Thoracic aorta (tissue), 2 donors: ENCODE data around the gene ACTN1. TPM values are rescaled to one million over a fixed set of nuclear protein-coding genes. Genes with fewer than 3 reads are reported as not detected.
A peak's percentile ranks its signal among the peaks of the same experiment; 100 is the strongest.

Experiments
- ATAC-seq: fragments of 150-250 bp; one replicate; pipeline ENCODE4 v1.8.0; 2017; ENCODE audit warnings: low read depth; ENCODE audit not compliant: insufficient number of reproducible peaks, low FRiP score
- DNase-seq: peaks from one replicate; pipeline ENCODE4 v3.0.0-alpha.2; 2020; ENCODE audit warnings: low spot score
- H3K27ac ChIP-seq, 2 donors: fragments of 200-600 bp; sonication (generic); 1 replicate in 1 of 2; 2 replicates in 1 of 2; pipeline ENCODE4 v1.5.1; 2016; ENCODE audit warnings: mild to moderate bottlenecking in 2 of 2, moderate library complexity in 2 of 2
- H3K27me3 ChIP-seq: fragments of 200-600 bp; sonication (generic); replicated peaks from 2 replicates; pipeline ENCODE4 v1.6.0; 2016; ENCODE audit warnings: mild to moderate bottlenecking; ENCODE audit not compliant: insufficient read depth
- H3K36me3 ChIP-seq: fragments of 200-600 bp; sonication (generic); one replicate; pipeline ENCODE4 v1.5.1; 2016
- H3K4me1 ChIP-seq, 2 donors: fragments of 200-600 bp; sonication (generic); 1 replicate in 1 of 2; 2 replicates in 1 of 2; pipeline versions ENCODE4 v1.5.1 to v1.6.0; 2016; ENCODE audit warnings: low read depth in 2 of 2, mild to moderate bottlenecking in 1 of 2; ENCODE audit not compliant: control insufficient read depth in 1 of 2
- H3K4me3 ChIP-seq: fragments of 200-600 bp; sonication (generic); 2 replicates; pipeline ENCODE4 v1.5.1; 2016; ENCODE audit warnings: mild to moderate bottlenecking
- H3K9me3 ChIP-seq: fragments of 200-600 bp; sonication (generic); 2 replicates; pipeline ENCODE4 v1.5.1; 2016
- total RNA-seq, 2 donors: library from RNA; depleted of rRNA; stranded (reverse); fragments of >200 nt; gene quantifications; one replicate each; pipeline versions ENCODE4 v1.1.0 to v1.2.3, GENCODE V29; 2016
- TF ChIP-seq, protein P1 (sequence below): fragments of 200-600 bp; sonication (generic); IDR thresholded peaks from one replicate; pipeline ENCODE4 v1.5.1; 2019; ENCODE audit warnings: antibody characterized with exemption

Gene ACTN1
- total RNA-seq, 2 donors from 2014 or later, result 1,201 to 1,291 TPM

DNA sequence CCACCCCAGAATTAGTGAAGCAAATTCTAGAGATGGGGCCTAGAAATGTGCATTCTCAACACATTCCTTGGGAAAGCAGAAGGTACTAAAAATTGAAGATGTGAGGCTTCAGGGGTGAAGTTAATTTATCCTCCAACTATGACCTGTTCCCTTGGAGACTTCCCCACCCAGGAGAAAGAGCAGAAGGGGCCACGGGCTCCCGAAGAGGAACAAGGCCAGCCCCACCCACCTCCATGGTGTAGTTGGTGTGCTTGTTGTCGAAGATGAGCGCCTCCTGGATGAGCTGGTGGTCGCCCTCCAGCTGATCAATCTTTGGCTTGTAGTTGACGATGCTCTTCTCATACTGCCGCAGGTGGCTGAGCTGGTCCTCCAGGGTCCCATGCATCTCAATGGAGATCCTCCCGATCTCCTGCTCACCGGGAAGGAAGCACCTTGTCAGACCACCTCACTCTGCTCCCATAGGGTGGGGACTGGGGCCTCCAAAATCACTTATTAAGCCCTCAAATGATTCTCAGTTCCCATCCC, 98.5 kb downstream of the ACTN1 start:
- DNase-seq (no peak), ATAC-seq (no peak)
- peaks cover 0 to 18% of the 10 kb centered on the region in 2 donors for H3K4me1 ChIP-seq
- H3K27me3 ChIP-seq, result no peaks in the 10 kb centered on the region
- no peaks in the 10 kb centered on the region for H3K9me3 ChIP-seq
- TF ChIP-seq, protein P1, sequence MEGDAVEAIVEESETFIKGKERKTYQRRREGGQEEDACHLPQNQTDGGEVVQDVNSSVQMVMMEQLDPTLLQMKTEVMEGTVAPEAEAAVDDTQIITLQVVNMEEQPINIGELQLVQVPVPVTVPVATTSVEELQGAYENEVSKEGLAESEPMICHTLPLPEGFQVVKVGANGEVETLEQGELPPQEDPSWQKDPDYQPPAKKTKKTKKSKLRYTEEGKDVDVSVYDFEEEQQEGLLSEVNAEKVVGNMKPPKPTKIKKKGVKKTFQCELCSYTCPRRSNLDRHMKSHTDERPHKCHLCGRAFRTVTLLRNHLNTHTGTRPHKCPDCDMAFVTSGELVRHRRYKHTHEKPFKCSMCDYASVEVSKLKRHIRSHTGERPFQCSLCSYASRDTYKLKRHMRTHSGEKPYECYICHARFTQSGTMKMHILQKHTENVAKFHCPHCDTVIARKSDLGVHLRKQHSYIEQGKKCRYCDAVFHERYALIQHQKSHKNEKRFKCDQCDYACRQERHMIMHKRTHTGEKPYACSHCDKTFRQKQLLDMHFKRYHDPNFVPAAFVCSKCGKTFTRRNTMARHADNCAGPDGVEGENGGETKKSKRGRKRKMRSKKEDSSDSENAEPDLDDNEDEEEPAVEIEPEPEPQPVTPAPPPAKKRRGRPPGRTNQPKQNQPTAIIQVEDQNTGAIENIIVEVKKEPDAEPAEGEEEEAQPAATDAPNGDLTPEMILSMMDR, result no peak
- no peak overlapping the region for H3K4me3 ChIP-seq
- peaks cover 97% of the 10 kb centered on the region for H3K36me3 ChIP-seq
- peak overlapping the region in 1 of 2 donors; percentile 39 for H3K27ac ChIP-seq

DNA sequence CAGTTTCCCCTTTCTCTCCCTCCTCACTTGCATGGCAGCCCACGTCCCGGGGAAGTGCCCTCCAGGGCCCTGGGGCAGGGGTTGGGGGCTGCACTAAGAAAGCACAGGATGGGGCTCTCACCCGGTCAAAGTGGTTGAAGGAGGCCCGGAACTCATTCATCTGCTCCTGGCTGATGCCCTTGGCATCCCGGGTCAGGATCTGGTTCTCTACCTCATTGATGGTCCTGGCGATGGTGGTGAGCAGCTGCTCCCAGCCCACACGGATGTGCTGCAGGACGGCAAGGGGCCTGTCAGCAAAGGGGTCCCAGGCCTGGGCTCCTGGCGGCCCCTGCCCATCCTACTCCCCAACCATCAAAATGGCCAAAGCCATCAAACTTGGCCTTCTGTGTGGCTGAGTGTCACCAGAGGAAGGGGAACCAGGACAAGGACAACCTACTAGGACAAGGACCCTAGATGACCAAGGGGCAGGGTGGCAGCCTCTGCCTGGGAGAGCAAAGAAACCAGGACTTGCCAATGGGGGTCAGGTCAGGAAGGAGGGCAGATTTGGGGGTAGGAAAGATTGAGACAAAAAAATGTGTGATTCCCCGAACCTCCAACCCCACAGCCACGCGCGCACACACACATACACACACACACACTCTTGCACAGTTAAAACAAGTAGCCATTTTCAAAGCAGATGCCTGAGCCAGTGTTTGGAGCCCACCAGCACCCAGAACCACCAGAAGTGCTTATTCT, 99.1 kb downstream of the ACTN1 start:
- no peaks in the 10 kb centered on the region for H3K9me3 ChIP-seq
- ATAC-seq (no peak), DNase-seq (no peak)
- H3K36me3 ChIP-seq, result peaks cover 97% of the 10 kb centered on the region
- peaks cover 0 to 12% of the 10 kb centered on the region in 2 donors for H3K4me1 ChIP-seq
- H3K4me3 ChIP-seq, result no peak overlapping the region
- TF ChIP-seq, protein P1, result no peak
- peak overlapping the region in 1 of 2 donors; percentile 39 for H3K27ac ChIP-seq
- H3K27me3 ChIP-seq, result no peaks in the 10 kb centered on the region

DNA sequence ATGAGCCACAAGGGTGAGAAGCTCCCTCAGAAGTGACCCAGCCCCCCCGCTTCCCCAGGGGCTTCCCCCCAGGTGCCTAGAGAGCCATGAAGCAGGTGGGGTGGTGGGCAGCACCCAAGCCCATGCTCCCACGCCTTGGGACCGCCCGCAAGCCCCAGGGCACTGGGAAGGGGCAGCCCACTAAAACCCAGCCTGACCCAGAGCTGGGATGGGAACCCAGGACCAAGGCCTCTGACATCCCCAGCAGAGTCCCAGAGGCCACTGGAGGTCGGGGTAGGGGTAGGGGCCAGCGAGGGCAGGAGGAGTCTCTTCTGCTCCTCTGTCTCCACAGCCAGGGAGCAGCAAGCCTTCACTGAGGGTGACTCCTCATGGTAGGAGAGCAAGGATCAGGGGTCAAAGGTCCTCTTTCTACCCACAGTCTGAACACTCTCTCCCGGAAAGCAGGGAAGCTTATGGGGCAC, 99.8 kb downstream of the ACTN1 start:
- no peak overlapping the region for H3K4me3 ChIP-seq
- DNase-seq (no peak), ATAC-seq (no peak)
- H3K9me3 ChIP-seq, result no peaks in the 10 kb centered on the region
- H3K4me1 ChIP-seq, result peaks cover 0 to 5% of the 10 kb centered on the region in 2 donors
- TF ChIP-seq, protein P1, result no peak
- no peaks in the 10 kb centered on the region for H3K27me3 ChIP-seq
- H3K27ac ChIP-seq, result peak overlapping the region in 1 of 2 donors; percentile 39
- peaks cover 95% of the 10 kb centered on the region for H3K36me3 ChIP-seq

DNA sequence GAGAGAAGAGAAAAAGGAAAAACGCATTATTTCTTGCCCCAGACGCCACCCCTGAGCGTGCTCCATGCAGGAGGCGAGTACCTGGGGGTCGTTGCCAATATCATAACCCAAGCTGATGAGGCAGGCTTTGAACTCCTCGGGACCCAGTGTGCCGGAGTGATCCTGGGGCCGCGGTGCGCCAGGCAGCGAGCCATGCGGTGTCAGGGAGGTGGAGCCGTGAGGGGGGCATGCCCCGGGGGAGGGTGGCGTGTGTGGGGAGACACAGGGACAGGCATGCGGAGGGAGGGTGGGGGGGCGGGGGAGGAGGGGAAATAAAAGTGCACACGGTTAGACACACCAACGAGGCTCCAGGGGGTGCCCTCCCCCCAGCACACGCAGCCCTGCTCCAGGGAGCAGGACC, 100.2 kb downstream of the ACTN1 start:
- DNase-seq (no peak), ATAC-seq (no peak)
- H3K4me3 ChIP-seq, result no peak overlapping the region
- no peaks in the 10 kb centered on the region for H3K9me3 ChIP-seq
- H3K27ac ChIP-seq, result no peak overlapping the region
- TF ChIP-seq, protein P1, result no peak
- no peaks in the 10 kb centered on the region for H3K27me3 ChIP-seq
- peaks cover 95% of the 10 kb centered on the region for H3K36me3 ChIP-seq
- H3K4me1 ChIP-seq, result peaks cover 0 to under 1% of the 10 kb centered on the region in 2 donors

DNA sequence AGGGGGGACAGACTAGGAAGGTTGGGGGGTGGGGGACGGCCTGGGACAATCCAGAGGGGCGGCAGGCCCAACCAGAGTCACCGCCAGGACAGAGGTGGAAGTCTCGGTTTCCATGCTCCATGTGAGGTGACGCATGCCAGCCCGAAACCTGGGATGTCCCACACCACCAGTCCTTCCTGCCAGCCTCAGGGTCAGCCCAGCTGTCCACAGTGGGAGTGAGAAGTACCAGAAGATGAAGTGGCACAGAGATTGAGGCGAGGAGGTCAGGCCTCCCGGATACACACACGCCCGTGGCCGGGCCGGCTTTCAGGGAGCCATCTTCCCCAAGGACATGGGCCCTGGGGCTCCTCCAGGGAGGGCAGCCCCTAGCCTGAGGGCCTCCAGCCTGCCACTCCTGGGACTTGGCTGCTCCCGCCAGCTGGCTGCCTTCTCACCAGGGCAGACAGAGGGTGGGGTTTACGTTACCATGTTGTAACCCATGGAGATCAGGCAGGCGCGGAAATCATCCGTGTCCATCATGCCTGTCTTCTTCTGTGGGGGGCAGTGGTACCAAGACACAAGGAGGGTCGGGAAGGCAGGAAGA, 101.0 kb downstream of the ACTN1 start:
- DNase-seq (no peak), ATAC-seq (no peak)
- Histone ChIP-seq H3K4me1 (no peaks in the 10 kb centered on the region), H3K4me3 (no peak overlapping the region), H3K9me3 (no peaks in the 10 kb centered on the region), H3K27me3 (no peaks in the 10 kb centered on the region), H3K36me3 (peaks cover 95% of the 10 kb centered on the region), H3K27ac (peak overlapping the region; percentile 18 to 43)
- TF ChIP-seq, protein P1, result no peak
